ENCODE measurements around the gene VIPR2. TPM values are rescaled to one million over a fixed set of nuclear protein-coding genes. Genes with fewer than 3 reads are reported as not detected.
"Not testable (repeated sequence)": the region's sequence is repeated elsewhere in the genome, so short reads cannot be mapped to it uniquely, and the experiment has no call there.

The VIPR2 gene
- total RNA-seq, 1 donor from 2014 or later = 4.5 TPM

DNA sequence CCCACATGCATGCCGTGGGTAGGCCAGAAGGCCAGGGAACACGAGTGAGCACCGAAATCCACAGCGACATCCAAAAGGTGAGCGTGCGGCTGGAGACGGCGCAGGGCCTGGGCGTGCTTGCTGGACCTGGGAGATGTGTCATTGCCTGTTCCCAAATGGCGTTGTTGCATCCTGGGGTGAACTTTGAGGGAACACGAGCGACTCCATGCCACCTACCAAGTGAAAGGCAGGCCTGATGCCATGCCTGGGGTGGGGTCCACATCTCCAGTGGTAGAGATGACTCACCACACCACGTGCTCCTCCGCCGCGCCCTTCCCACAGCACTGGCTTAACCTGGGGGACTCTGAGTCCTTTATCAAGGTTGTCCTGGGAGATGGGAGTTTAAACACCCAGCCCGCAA, 24.7 kb upstream of the VIPR2 start:
- Histone ChIP-seq H3K4me3 (no peak overlapping the region), H3K27ac (no peak overlapping the region), H3K36me3 (no peaks in the 10 kb centered on the region), H3K27me3 (no peaks in the 10 kb centered on the region), H3K4me1 (no peaks in the 10 kb centered on the region), H3K9me3 (no peaks in the 10 kb centered on the region)
- TF ChIP-seq, protein P1, sequence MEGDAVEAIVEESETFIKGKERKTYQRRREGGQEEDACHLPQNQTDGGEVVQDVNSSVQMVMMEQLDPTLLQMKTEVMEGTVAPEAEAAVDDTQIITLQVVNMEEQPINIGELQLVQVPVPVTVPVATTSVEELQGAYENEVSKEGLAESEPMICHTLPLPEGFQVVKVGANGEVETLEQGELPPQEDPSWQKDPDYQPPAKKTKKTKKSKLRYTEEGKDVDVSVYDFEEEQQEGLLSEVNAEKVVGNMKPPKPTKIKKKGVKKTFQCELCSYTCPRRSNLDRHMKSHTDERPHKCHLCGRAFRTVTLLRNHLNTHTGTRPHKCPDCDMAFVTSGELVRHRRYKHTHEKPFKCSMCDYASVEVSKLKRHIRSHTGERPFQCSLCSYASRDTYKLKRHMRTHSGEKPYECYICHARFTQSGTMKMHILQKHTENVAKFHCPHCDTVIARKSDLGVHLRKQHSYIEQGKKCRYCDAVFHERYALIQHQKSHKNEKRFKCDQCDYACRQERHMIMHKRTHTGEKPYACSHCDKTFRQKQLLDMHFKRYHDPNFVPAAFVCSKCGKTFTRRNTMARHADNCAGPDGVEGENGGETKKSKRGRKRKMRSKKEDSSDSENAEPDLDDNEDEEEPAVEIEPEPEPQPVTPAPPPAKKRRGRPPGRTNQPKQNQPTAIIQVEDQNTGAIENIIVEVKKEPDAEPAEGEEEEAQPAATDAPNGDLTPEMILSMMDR (IDR thresholded peaks at IDR 0.05) = no peak
- DNase-seq (no peak), ATAC-seq (no peak)
- intact Hi-C loops (cut with DNase I) = no loop called here

DNA sequence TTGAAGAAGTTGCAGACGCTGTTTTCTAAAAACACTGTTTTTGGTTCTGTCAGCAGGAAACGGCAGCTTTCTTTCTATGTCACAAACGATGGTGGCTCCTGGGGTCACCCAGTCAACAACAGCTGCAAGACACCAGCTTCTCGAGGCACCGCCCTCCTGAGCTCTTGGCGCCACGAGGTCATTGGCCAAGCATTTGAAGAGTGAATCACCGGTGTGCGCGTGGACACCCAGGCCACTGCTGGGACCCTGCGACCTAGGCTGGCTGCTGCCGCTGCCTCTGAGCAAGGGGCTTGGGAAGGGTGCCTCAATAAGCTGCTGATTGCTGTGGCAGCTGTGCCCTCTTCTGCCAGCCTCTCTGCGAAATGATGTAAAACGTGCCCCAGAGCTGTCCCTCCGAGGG, 22.5 kb upstream of the VIPR2 start:
- intact Hi-C loops (cut with DNase I) = no loop called here

DNA sequence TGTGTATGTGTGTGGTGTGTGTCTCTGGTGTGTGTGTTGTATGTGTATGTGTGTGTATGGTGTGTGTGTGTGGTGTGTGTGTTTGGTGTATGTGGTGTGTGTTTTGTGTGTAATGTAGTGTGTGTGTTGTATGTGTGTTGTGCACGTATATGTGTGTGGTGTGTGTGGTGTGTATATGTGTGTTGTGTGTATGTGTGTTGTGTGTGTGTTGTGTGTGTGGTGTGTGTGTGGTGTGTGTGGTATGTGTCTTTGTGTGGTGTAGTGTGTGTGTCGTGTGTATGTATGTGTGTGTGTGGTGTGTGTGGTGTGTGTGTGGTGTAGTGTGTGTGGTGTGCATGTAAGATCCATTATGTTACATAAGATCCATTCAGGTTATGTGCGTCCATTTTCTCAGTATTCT, 21.9 kb upstream of the VIPR2 start:
- Histone ChIP-seq H3K4me1 (no peaks in the 10 kb centered on the region), H3K27ac (no peak overlapping the region), H3K4me3 (no peak overlapping the region), H3K9me3 (no peaks in the 10 kb centered on the region), H3K27me3 (no peaks in the 10 kb centered on the region), H3K36me3 (no peaks in the 10 kb centered on the region)
- intact Hi-C loops (cut with DNase I) = no loop called here
- ATAC-seq = no peak
- DNase-seq = no peak
- TF ChIP-seq, protein P1 (IDR thresholded peaks at IDR 0.05) = no peak

More for the DNA sequence above, 22.5 kb upstream of the VIPR2 start:
- DNase-seq = no peak
- Histone ChIP-seq H3K4me3 (no peak overlapping the region), H3K27me3 (no peaks in the 10 kb centered on the region), H3K36me3 (no peaks in the 10 kb centered on the region), H3K27ac (no peak overlapping the region), H3K9me3 (no peaks in the 10 kb centered on the region), H3K4me1 (no peaks in the 10 kb centered on the region)
- TF ChIP-seq, protein P1 (IDR thresholded peaks at IDR 0.05) = no peak
- ATAC-seq = no peak

DNA sequence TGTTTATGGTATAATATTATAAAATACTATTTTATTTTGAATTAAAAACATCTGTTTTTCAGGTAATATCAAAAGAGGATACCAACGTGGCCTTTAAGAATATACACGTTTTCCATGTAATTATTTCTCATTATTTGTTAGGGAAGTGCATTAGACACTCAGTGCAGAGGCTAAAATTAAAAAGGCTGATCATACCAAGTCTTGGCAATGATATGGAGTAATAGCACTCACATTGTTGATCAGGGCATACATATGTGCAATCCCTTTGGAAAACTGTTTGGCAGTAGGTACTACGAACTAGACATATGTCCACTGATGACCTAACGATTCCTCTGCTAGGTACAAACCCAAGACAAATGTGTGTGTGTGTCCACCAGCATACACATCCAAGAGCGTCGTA, 20.7 kb upstream of the VIPR2 start:
- H3K27me3 ChIP-seq = no peaks in the 10 kb centered on the region
- TF ChIP-seq, protein P1 (IDR thresholded peaks at IDR 0.05) = no peak
- ATAC-seq (no peak), DNase-seq (no peak)
- no peak overlapping the region for H3K27ac ChIP-seq
- H3K36me3 ChIP-seq = no peaks in the 10 kb centered on the region
- H3K4me1 ChIP-seq = no peaks in the 10 kb centered on the region
- no peak overlapping the region for H3K4me3 ChIP-seq
- intact Hi-C loops (cut with DNase I) = no loop called here
- H3K9me3 ChIP-seq = no peaks in the 10 kb centered on the region

DNA sequence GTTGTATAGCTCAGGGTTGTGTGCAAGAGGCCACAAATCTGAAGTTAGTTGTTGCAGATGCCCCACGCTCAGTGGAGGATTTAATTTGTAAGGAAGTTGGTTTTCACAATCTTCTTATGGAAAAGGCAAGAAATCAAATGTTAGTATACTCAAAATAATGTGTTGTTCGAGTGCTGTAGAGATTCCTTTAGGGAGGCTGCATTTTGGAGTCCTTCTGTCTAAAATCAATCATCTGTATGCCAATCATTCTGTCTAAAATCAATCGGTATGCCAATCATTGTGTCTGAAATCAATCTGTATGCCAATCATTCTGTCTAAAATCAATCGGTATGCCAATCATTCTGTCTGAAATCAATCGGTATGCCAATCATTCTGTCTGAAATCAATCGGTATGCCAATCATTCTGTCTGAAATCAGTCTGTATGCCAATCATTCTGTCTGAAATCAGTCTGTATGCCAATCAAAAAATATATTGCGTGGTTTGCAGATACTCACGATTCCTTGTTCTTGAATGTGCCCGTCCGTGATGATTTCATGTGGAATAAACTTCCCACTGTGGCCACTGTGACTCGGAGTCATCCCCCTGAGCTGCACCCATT, 19.1 kb upstream of the VIPR2 start:
- H3K36me3 ChIP-seq; H3K4me1 ChIP-seq; H3K27me3 ChIP-seq; H3K27ac ChIP-seq; ATAC-seq; H3K9me3 ChIP-seq; DNase-seq; intact Hi-C loops (cut with DNase I); H3K4me3 ChIP-seq: not testable (repeated sequence)

DNA sequence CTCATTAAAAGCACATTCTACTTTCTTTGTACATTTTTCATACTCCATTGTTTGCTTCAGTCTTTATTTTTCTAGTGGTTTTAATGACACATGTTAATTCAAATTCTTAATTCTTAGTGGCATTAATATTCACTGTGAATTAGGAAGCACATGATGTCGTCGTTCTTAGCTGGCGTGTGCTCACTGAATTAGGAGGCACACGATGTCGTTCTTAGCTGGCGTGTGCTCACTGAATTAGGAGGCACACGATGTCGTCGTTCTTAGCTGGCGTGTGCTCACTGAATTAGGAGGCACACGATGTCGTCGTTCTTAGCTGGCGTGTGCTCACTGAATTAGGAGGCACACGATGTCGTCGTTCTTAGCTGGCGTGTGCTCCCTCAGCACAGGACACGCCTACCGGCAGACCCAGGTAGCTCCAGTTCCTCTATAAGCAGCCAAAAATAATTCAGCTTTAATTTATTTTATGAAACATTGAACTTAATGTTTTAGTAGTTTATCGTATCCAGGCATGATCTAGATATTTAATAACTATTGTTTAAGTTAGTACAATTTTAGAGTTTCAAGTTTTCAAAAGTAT, 17.5 kb upstream of the VIPR2 start:
- H3K27ac ChIP-seq; ATAC-seq; H3K4me3 ChIP-seq; DNase-seq; H3K36me3 ChIP-seq; H3K9me3 ChIP-seq; intact Hi-C loops (cut with DNase I); H3K4me1 ChIP-seq; H3K27me3 ChIP-seq: not testable (repeated sequence)

DNA sequence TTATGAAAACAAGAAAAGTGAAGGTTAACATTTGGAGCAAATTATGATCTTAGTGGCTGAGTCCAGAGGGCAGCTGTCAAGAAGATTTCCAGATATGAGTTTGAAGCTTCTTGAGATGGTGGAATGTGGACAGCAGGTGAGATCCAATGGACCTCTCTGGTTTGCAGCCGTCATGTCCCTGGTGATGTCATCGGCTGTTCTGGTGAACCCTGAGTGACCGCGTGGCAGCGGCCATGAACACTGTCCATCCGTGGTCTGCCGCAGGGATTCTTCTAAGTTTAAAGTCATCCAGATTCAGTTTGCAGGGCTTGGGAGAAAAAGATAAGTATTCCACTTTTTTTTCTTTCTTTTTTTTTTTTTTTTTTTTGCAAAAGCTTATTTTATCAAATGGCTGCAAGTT, 15.8 kb upstream of the VIPR2 start:
- no peaks in the 10 kb centered on the region for H3K27me3 ChIP-seq
- no peaks in the 10 kb centered on the region for H3K4me1 ChIP-seq
- no peaks in the 10 kb centered on the region for H3K36me3 ChIP-seq
- TF ChIP-seq, protein P1 (IDR thresholded peaks at IDR 0.05) = no peak
- intact Hi-C loops (cut with DNase I) = no loop called here
- DNase-seq (no peak), ATAC-seq (no peak)
- H3K4me3 ChIP-seq = no peak overlapping the region
- H3K9me3 ChIP-seq = no peaks in the 10 kb centered on the region
- no peak overlapping the region for H3K27ac ChIP-seq

All from upper lobe of right lung (tissue), 1 donor.